Left colon (tissue), 2 donors: ENCODE results near the gene KDM4E. TPM values are rescaled to one million over a fixed set of nuclear protein-coding genes. Genes with fewer than 3 reads are reported as not detected.

ENCODE experiments used
- ATAC-seq: fragments of 200-7000 bp; cut with Tn5 transposase; one replicate; pipeline ENCODE4 v1.9.1; 2020; ENCODE audit warnings: mild to moderate bottlenecking, moderate library complexity
- DNase-seq, 2 donors: peaks; one replicate each; pipeline ENCODE4 v3.0.0-alpha.2; 2020
- intact Hi-C, 2 donors: fragments of 100-400 bp; cut with DNase I in 1 of 2; cut with micrococcal nuclease in 1 of 2; formaldehyde crosslinking; loops; one replicate each; pipeline versions ENCODE4 v1.11.2 to v1.14.0; 2022; cut with DNase I, micrococcal nuclease
- total RNA-seq, 2 donors: library from RNA; stranded (reverse); fragmentation: NEBNext Ultra II Directional; extraction: Animal tissue kit (Norgen Biotek cat#: 25700); gene quantifications; one replicate each; pipeline ENCODE4 v1.2.1, GENCODE V29; 2021
- donor health status: DM: no; HTN: no; CAD: no.
- donor health status: DM: yes; HTN: yes; CAD: no.

Gene KDM4E
- total RNA-seq, 2 donors from 2014 or later = not detected

DNA sequence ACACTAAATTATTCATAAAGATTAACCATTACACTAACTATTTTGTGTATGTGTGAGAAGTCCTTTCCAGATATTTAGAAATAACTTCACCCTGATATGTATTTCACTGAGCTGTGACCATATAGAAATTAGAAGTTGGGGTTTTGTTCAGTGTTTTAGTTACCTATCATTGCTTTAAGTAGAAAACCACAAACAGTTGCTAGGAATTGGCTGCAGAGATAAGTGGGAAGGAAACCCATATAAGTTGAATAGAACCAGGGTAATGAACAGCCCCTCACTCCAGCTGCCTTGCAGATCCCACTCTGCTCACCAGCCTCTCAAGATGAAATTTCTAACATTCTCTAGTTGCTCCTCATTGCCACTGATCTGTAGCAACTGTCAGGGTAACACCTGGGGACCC lies 51.9 kb downstream of the KDM4E start:
- intact Hi-C loops = no loop called here
- no peak for ATAC-seq
- no peak for DNase-seq

Other genes starting within 250 kb of the KDM4E start
- 10 to 100 TPM; 44.0 to 44.3 TPM for gene CWC15, start 51.7 kb upstream of the KDM4E start, total RNA-seq
- under 1 TPM; 0.25 to 0.55 TPM for gene KDM4D, start 51.5 kb upstream of the KDM4E start, total RNA-seq
- gene KDM4F, start 24.2 kb downstream of the KDM4E start, total RNA-seq = not detected
- gene SRSF8, start 41.7 kb downstream of the KDM4E start, total RNA-seq = 10 to 100 TPM; 42.8 to 52.7 TPM
- gene ENDOD1, start 64.6 kb downstream of the KDM4E start, total RNA-seq = 100 to 1,000 TPM in 1 of 2 donors, 10 to 100 TPM in 1; 98.9 to 108 TPM
- 10 to 100 TPM in 1 of 2 donors, 1 to 10 TPM in 1; 9.2 to 15.7 TPM for gene SESN3, start 205.9 kb downstream of the KDM4E start, total RNA-seq